ENCODE measurements around the gene NNMT. TPM values are rescaled to one million over a fixed set of nuclear protein-coding genes. Genes with fewer than 3 reads are reported as not detected.

Gene NNMT
- total and polyA plus RNA-seq, 2 donors (not counting 1 experiment from before 2014, with no cell fraction given) = 156 to 639 TPM

- H3K27me3 ChIP-seq (ENCODE audit: control insufficient read depth, insufficient read depth, low read length) = peaks cover 8% of the 10 kb centered on the region
- H3K79me2 ChIP-seq (ENCODE audit: control insufficient read depth, insufficient read depth, low read length) = no peaks in the 10 kb centered on the region
- H3K4me3 ChIP-seq (replicated peaks in 1 of 4; ENCODE audit: control extremely low read depth in 1 of 4, insufficient read depth in 1 of 4, low read depth in 3 of 4, low read length in 4 of 4) = no peak overlapping the region
- no peak for TF ChIP-seq EZH2 (IDR thresholded peaks at IDR 0.05; ENCODE audit: low read length, missing control alignments)
- TF ChIP-seq CTCF (conservative IDR thresholded peaks at IDR 0.05 in 1 of 2, IDR thresholded peaks at IDR 0.05 in 1 of 2; ENCODE audit: low read depth in 1 of 2, low read length in 2 of 2) = peak; percentile 71 to 91
- H4K20me1 ChIP-seq (ENCODE audit: control insufficient read depth, extremely low read depth, insufficient read depth, low read length) = no peaks in the 10 kb centered on the region
- no peak overlapping the region for H3K4me2 ChIP-seq (ENCODE audit: extremely low read depth, insufficient read depth, low read length)
- H3K9me3 ChIP-seq (ENCODE audit: control insufficient read depth, insufficient read depth, low read depth, low read length) = no peaks in the 10 kb centered on the region
- no peak overlapping the region for H3K9ac ChIP-seq (ENCODE audit: insufficient read depth, low read length)
- peak; percentile 36 to 69 for DNase-seq (ENCODE audit: low read depth in 2 of 2)
- no peaks in the 10 kb centered on the region for H3K36me3 ChIP-seq (ENCODE audit: control insufficient read depth, insufficient read depth, low read length)
- no peak overlapping the region for H3K27ac ChIP-seq (ENCODE audit: insufficient read depth, low read length)
- no peak overlapping the region for H2AFZ ChIP-seq (ENCODE audit: low read length)
- H3K4me1 ChIP-seq (ENCODE audit: control insufficient read depth, extremely low read depth, insufficient read depth, low read length) = no peaks in the 10 kb centered on the region
Observed at GRCh38 chr11:114262681-114263512, 33.3 kb upstream of the NNMT start.

- H3K9me3 ChIP-seq (ENCODE audit: control insufficient read depth, insufficient read depth, low read depth, low read length) = no peaks in the 10 kb centered on the region
- no peak overlapping the region for H3K4me3 ChIP-seq (replicated peaks in 1 of 4; ENCODE audit: control extremely low read depth in 1 of 4, insufficient read depth in 1 of 4, low read depth in 3 of 4, low read length in 4 of 4)
- H3K9ac ChIP-seq (ENCODE audit: insufficient read depth, low read length) = no peak overlapping the region
- H3K36me3 ChIP-seq (ENCODE audit: control insufficient read depth, insufficient read depth, low read length) = no peaks in the 10 kb centered on the region
- H3K27ac ChIP-seq (ENCODE audit: insufficient read depth, low read length) = no peak overlapping the region
- no peak overlapping the region for H3K4me2 ChIP-seq (ENCODE audit: extremely low read depth, insufficient read depth, low read length)
- peaks cover 4% of the 10 kb centered on the region for H3K27me3 ChIP-seq (ENCODE audit: control insufficient read depth, insufficient read depth, low read length)
- H3K79me2 ChIP-seq (ENCODE audit: control insufficient read depth, insufficient read depth, low read length) = no peaks in the 10 kb centered on the region
- no peaks in the 10 kb centered on the region for H4K20me1 ChIP-seq (ENCODE audit: control insufficient read depth, extremely low read depth, insufficient read depth, low read length)
- no peak for DNase-seq (ENCODE audit: low read depth in 2 of 2)
- H2AFZ ChIP-seq (ENCODE audit: low read length) = no peak overlapping the region
- H3K4me1 ChIP-seq (ENCODE audit: control insufficient read depth, extremely low read depth, insufficient read depth, low read length) = no peaks in the 10 kb centered on the region
- TF ChIP-seq EZH2 (IDR thresholded peaks at IDR 0.05; ENCODE audit: low read length, missing control alignments) = no peak
- TF ChIP-seq CTCF (conservative IDR thresholded peaks at IDR 0.05 in 1 of 2, IDR thresholded peaks at IDR 0.05 in 1 of 2; ENCODE audit: low read depth in 1 of 2, low read length in 2 of 2) = no peak
Observed at GRCh38 chr11:114263513-114264170, 32.6 kb upstream of the NNMT start.

GRCh38 chr11:114264381-114264780, 31.8 kb upstream of the NNMT start:
- Histone ChIP-seq H3K27ac (ENCODE audit: insufficient read depth, low read length) (no peak overlapping the region), H3K36me3 (ENCODE audit: control insufficient read depth, insufficient read depth, low read length) (no peaks in the 10 kb centered on the region), H3K27me3 (ENCODE audit: control insufficient read depth, insufficient read depth, low read length) (peaks cover 4% of the 10 kb centered on the region), H3K4me2 (ENCODE audit: extremely low read depth, insufficient read depth, low read length) (no peak overlapping the region), H3K79me2 (ENCODE audit: control insufficient read depth, insufficient read depth, low read length) (no peaks in the 10 kb centered on the region), H2AFZ (ENCODE audit: low read length) (no peak overlapping the region), H3K9ac (ENCODE audit: insufficient read depth, low read length) (no peak overlapping the region), H3K9me3 (ENCODE audit: control insufficient read depth, insufficient read depth, low read depth, low read length) (no peaks in the 10 kb centered on the region), H3K4me3 (replicated peaks in 1 of 4; ENCODE audit: control extremely low read depth in 1 of 4, insufficient read depth in 1 of 4, low read depth in 3 of 4, low read length in 4 of 4) (no peak overlapping the region), H3K4me1 (ENCODE audit: control insufficient read depth, extremely low read depth, insufficient read depth, low read length) (no peaks in the 10 kb centered on the region), H4K20me1 (ENCODE audit: control insufficient read depth, extremely low read depth, insufficient read depth, low read length) (no peaks in the 10 kb centered on the region)
- TF ChIP-seq EZH2 (IDR thresholded peaks at IDR 0.05; ENCODE audit: low read length, missing control alignments) (no peak), CTCF (conservative IDR thresholded peaks at IDR 0.05 in 1 of 2, IDR thresholded peaks at IDR 0.05 in 1 of 2; ENCODE audit: low read depth in 1 of 2, low read length in 2 of 2) (no peak)
- DNase-seq (ENCODE audit: low read depth in 2 of 2) = no peak
